Endothelial cell of umbilical vein (primary cell): Measurements from ENCODE around the gene HIVEP3.

ENCODE experiments used
- EZH2 ChIP-seq: IDR thresholded peaks from 2 replicates; pipeline ENCODE4 v1.6.1; 2012; ENCODE audit warnings: borderline replicate concordance, low read depth, mild to moderate bottlenecking, moderate library complexity, low read length, inconsistent platforms; ENCODE audit not compliant: severe bottlenecking
- JUN ChIP-seq: IDR thresholded peaks from 2 replicates; pipeline ENCODE4 v1.6.1; 2011; ENCODE audit warnings: borderline replicate concordance, low read depth; ENCODE audit not compliant: insufficient read length, insufficient read depth
- POLR2A ChIP-seq: IDR thresholded peaks from 2 replicates; pipeline ENCODE4 v1.6.1; 2012; ENCODE audit warnings: low read depth, mild to moderate bottlenecking, control low read depth, low read length
- POLR2AphosphoS5 ChIP-seq: IDR thresholded peaks from 2 replicates; pipeline ENCODE4 v1.6.1; 2012; ENCODE audit warnings: low read depth, mild to moderate bottlenecking, control low read depth, low read length, moderate library complexity; ENCODE audit not compliant: insufficient read depth

DNA sequence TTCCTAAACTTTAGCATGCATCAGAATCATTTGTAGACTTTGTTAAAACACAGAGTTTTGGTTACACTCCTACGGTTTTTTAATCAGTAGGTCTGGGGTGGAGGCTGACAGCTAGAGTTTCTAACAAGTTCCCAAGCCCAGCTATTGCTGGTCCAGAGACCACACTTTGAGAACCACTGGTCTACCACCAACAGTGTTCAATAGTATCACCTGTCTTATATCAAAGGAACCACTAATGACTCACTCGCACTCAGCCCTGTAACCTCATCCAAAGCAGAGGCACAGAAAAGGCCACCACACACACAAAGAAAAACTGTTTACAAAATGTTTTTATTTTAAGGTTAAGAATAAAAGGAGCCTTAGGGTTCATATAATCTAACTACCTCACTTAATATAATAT is 68.7 kb downstream of the HIVEP3 start:
- TF ChIP-seq EZH2 (no peak), JUN (no peak), POLR2A (no peak), POLR2AphosphoS5 (no peak)
